Activated naive CD8-positive, alpha-beta T cell treated with anti-CD3 and anti-CD28 coated beads, Interleukin-2, amount 10 ng/mL, durations not matched to agents 7 days and 5 days (primary cell): ENCODE results near the gene TBC1D4. TPM values are rescaled to one million over a fixed set of nuclear protein-coding genes. Genes with fewer than 3 reads are reported as not detected.

ENCODE experiments used
- ATAC-seq: fragments of 150-1000 bp; cut with Tn5 transposase; one replicate; pipeline ENCODE4 v1.10.0; 2021; ENCODE audit warnings: low read depth, moderate library complexity
- POLR2A ChIA-PET: fragments of 350-600 bp; sonication (Branson Sonifier 250); formaldehyde crosslinking; loops from one replicate; lab custom pipeline; 2021; ENCODE audit warnings: antibody characterized with exemption; lab: Charles Lee
- DNase-seq: peaks from one replicate; pipeline ENCODE4 v3.0.0; 2021
- H3K27ac Mint-ChIP-seq: one replicate; pipeline ENCODE4 v1.8.0; 2022; ENCODE audit warnings: mild to moderate bottlenecking, mixed read lengths
- H3K27me3 Mint-ChIP-seq: one replicate; pipeline ENCODE4 v1.8.0; 2022; ENCODE audit warnings: mild to moderate bottlenecking, moderate library complexity, mixed read lengths
- H3K36me3 Mint-ChIP-seq: one replicate; pipeline ENCODE4 v1.8.0; 2021; ENCODE audit warnings: mild to moderate bottlenecking, mixed read lengths
- H3K4me1 Mint-ChIP-seq: one replicate; pipeline ENCODE4 v1.8.0; 2021; ENCODE audit warnings: mixed read lengths
- H3K4me3 Mint-ChIP-seq: one replicate; pipeline ENCODE4 v1.8.0; 2022; ENCODE audit warnings: mild to moderate bottlenecking, moderate library complexity, mixed read lengths
- H3K9me3 Mint-ChIP-seq: one replicate; pipeline ENCODE4 v1.8.0; 2021; ENCODE audit warnings: mixed read lengths
- total RNA-seq, 2 experiments: library from RNA; stranded (reverse); gene quantifications; one replicate each; pipeline ENCODE4 v1.2.3, GENCODE V29; 2021

The TBC1D4 gene
- total RNA-seq, 2 experiments from 2014 or later: 19.4 to 21.0 TPM

DNA sequence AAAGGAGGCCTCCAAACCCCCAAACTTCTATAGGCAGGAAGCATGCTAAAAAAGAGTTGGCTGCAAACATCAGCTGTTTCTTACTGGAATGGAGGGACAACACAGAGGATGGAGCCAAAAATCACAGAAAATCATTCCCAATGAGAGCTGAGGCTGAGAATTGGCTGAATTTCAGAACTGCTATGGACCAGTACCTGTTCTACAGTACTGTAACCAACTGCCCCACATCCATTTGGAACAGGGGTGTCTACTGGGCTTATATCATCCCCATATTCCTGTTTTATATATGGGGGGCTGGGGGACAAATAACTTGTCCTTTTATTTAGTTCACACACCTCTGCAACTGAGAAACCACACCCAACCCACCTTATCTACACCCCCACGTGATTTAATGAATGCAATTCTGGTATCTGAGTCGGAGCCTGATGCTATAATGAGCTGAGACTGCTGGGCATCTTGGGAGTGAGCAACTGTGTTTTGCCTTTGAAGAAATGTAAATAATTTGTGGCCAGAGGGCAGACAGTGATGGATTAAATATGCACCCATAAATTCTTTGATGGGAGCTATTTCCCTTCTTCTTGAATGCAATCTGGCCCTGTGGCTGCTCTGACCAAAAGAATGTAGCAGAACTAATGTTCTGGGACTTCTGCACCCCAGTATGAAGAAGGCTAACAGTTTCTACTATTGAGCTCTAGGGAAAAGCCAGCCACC lies 82.6 kb downstream of the TBC1D4 start:
- Mint-ChIP-seq H3K4me1 (no peaks in the 10 kb centered on the region), H3K4me3 (no peak overlapping the region), H3K9me3 (peaks cover 2% of the 10 kb centered on the region), H3K36me3 (no peaks in the 10 kb centered on the region), H3K27me3 (peaks cover 7% of the 10 kb centered on the region), H3K27ac (no peak overlapping the region)
- ATAC-seq (no peak), DNase-seq (no peak)
- POLR2A ChIA-PET: no interaction called here

DNA sequence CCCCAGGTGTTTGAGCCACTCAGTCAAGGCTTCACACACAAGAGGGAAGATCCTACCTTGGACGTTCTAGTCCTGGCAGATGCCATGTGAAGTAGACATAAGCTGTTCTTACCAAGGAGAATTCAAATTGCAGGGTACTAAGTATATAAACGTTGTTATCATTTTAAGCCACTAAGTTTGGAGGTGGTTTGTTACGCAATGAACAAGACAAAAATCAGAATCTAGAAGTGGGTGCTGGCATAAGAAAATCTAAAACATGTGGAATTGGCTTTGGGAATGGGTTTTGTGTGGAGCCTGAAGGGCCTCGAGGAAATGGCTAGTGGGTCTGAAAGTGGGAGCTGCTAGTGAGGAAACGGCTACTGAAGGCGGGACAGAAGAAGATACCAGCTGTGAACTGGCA lies 83.9 kb downstream of the TBC1D4 start:
- Mint-ChIP-seq H3K27ac (no peak overlapping the region), H3K4me3 (no peak overlapping the region), H3K4me1 (no peaks in the 10 kb centered on the region), H3K27me3 (peaks cover 2% of the 10 kb centered on the region), H3K36me3 (no peaks in the 10 kb centered on the region), H3K9me3 (peaks cover 2% of the 10 kb centered on the region)
- no peak for DNase-seq
- POLR2A ChIA-PET: no interaction called here
- ATAC-seq: no peak

DNA sequence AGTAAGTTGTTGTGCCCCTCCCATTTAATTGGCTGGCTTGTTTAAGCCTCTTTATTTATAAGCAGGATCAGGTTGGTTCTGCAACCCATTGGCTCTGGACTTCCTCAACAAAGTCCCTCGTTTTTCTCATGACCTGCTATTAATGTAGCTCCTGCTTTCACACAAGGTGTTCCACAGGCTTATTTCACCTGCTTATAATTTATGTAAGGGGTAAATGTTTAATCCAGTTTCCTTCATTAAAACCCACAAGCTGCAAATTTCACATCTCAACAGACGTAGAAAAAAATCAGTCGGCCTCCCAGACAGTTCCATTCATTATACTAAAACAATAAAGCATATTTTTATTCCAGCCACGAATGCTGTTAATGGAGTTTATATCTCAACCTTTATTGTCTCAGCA lies 86.1 kb downstream of the TBC1D4 start:
- no peak overlapping the region for H3K4me3 Mint-ChIP-seq
- DNase-seq (no peak), ATAC-seq (no peak)
- H3K4me1 Mint-ChIP-seq: no peaks in the 10 kb centered on the region
- no peak overlapping the region for H3K27ac Mint-ChIP-seq
- peaks cover 2% of the 10 kb centered on the region for H3K27me3 Mint-ChIP-seq
- POLR2A ChIA-PET: no interaction called here
- peaks cover 2% of the 10 kb centered on the region for H3K9me3 Mint-ChIP-seq
- H3K36me3 Mint-ChIP-seq: no peaks in the 10 kb centered on the region

DNA sequence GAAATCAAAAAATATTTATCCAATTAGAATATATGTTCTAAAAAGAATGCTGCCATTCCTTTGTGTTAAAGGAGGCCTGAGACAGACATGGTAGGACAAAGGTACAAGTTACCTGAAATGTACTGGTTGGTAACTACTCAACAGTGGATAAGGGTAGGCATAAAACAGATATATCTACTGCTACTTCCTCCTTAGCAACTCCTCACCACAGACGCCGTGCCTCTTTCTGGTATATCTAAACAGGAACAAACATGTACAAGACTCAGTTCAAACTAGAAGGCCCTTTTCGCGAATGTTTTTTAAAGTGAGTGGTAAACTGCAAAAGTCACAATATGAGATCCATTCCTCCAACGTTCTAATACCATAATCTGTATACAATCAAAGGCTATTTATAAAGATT lies 86.9 kb downstream of the TBC1D4 start:
- Mint-ChIP-seq H3K36me3 (no peaks in the 10 kb centered on the region), H3K4me1 (no peaks in the 10 kb centered on the region), H3K4me3 (no peak overlapping the region), H3K9me3 (peaks cover under 1% of the 10 kb centered on the region), H3K27ac (no peak overlapping the region), H3K27me3 (peaks cover 2% of the 10 kb centered on the region)
- POLR2A ChIA-PET: no interaction called here
- ATAC-seq: no peak
- DNase-seq: no peak

DNA sequence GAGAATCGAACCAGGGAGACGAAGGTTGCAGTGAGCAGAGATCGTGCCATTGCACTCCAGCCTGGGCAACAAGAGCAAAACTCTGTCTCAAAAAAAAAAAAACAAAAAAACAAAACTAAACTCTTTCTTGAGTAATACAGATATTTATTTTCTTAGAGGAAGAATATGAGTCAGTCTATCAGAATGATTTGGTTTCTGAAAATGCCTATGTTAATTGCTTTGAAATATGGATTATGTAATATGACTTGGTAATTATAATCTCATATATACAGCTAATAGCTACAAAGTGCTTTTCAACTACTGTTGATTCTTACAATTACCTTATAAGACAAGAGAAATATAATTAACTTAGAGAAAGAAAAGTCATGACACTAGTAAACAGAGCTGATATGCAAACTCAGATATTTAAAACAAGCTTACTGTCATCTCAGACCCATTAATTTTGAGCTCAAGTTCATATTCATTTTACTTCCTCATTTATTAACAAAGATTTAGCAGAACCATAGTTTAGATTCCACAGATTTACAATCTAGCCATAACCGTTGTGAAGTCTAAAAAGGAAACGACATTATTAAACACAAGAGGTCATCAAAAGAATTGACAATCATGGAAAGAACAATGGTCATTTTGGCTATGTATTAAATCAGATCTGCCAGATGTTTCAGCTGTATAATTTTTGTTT lies 88.0 kb downstream of the TBC1D4 start:
- H3K36me3 Mint-ChIP-seq: no peaks in the 10 kb centered on the region
- no peak for ATAC-seq
- no peak for DNase-seq
- H3K4me3 Mint-ChIP-seq: no peak overlapping the region
- H3K9me3 Mint-ChIP-seq: no peaks in the 10 kb centered on the region
- POLR2A ChIA-PET: no interaction called here
- no peaks in the 10 kb centered on the region for H3K4me1 Mint-ChIP-seq
- no peak overlapping the region for H3K27ac Mint-ChIP-seq
- peaks cover 2% of the 10 kb centered on the region for H3K27me3 Mint-ChIP-seq

DNA sequence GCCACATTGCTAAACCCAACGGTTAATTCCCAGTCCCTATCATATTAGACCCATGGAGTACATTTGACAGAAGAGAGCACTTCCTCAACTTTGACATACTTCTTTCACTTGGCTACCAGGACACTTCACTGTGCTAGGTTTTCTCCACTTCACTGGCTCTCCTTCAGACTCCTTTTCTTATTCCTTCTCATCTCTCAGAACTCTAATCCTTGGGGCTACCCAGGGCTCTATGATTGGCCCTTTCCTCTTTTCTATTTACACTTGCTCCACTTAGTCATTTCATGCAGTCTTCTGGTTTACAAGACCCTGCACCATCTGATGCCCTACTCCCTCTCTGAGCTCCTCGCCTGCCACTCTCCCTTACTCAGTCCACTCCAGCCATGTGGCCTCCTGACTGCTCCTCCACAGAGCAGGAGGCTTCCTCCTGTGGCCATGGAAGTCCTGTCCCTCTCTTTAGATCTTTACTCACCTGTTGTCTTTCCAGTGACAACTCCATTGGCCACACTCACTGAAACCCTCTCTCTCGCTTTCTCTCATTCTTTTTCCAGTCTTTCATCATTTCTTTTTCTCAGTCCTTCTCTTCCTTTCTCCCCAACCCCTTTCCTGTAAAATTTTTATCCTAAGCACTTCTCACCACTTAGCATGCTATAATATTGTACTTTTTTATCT lies 90.4 kb downstream of the TBC1D4 start:
- Mint-ChIP-seq H3K27ac (no peak overlapping the region), H3K9me3 (no peaks in the 10 kb centered on the region), H3K4me1 (no peaks in the 10 kb centered on the region), H3K36me3 (no peaks in the 10 kb centered on the region), H3K4me3 (no peak overlapping the region), H3K27me3 (no peaks in the 10 kb centered on the region)
- DNase-seq (no peak), ATAC-seq (no peak)
- POLR2A ChIA-PET: no interaction called here

DNA sequence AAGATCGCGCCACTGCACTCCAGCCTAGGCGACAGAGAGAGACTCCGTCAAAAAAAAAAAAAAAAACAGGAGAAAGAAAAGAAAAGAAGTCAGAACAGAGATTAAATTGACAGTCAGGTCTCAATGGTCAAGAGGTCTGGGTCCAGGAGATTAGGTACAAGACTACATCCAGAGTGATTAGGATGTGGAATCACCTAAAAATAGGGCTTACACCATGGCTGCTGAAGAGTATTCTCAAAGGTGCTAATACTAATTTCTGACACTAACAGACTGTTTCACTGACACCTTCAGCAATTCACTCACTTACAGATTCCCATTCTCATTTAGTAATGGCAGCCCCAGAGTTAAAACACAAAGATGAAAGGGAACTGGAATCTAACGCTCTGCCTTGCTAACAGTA lies 91.7 kb downstream of the TBC1D4 start:
- Mint-ChIP-seq H3K4me3 (no peak overlapping the region), H3K27ac (no peak overlapping the region), H3K36me3 (no peaks in the 10 kb centered on the region), H3K27me3 (no peaks in the 10 kb centered on the region), H3K9me3 (no peaks in the 10 kb centered on the region), H3K4me1 (no peaks in the 10 kb centered on the region)
- DNase-seq (no peak), ATAC-seq (no peak)
- POLR2A ChIA-PET: no interaction called here

DNA sequence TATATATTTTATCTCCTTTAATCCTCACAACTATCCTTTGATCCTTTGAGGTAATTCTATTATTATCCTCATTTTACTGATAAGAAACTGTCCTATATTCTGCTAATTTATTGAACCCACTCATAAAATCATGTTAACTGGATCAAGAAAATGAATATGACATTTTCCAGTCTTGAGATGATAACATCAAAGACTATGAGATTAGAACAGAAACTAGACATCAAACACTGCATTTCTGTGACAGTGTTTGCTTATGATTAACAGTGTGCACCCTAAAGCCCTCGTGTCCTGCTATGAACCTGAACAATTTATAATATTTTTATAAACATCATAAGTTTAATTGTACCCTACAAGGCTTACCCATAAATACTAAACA lies 96.3 kb downstream of the TBC1D4 start:
- DNase-seq (no peak), ATAC-seq (no peak)
- H3K9me3 Mint-ChIP-seq: no peaks in the 10 kb centered on the region
- H3K4me3 Mint-ChIP-seq: no peak overlapping the region
- no peaks in the 10 kb centered on the region for H3K4me1 Mint-ChIP-seq
- POLR2A ChIA-PET: no interaction called here
- H3K27ac Mint-ChIP-seq: no peak overlapping the region
- no peaks in the 10 kb centered on the region for H3K27me3 Mint-ChIP-seq
- no peaks in the 10 kb centered on the region for H3K36me3 Mint-ChIP-seq

DNA sequence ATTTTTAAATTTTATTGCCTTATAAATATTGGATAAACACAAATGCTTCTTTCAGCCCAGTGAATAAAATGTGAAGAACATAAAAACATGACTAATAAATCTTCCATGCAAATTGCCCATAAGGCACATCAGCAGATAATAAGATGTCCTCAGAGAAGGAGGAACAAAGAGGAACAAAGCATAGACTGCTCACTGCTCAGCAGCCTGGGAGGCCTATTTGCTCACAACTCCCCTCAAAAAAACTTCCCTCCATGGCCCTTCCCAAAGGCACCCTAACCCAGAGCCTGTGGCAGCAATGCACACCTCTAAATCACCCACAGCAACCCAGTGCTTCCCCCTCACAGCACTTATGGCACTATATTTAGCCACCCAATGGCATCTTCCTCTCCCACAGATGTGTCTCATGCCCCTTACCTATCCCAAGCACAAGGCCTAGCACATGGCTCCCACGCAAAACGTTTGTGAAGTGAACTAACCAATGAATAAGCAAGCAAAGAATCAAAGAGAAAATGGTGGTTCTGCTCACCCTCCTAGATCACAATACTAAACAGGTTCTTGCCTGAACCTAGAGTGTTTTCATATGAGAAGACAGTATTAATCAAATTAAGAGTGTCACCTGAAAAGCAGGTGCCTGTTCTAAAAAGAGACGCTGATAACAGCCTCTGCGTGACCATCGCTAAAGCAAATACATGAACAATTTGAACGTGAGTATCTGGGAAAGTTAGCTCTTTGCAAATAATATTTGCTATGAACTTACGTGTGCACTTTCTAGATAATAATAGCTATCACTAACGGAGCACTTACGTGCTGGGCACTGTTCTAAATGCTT lies 96.9 kb downstream of the TBC1D4 start:
- Mint-ChIP-seq H3K9me3 (no peaks in the 10 kb centered on the region), H3K4me1 (no peaks in the 10 kb centered on the region), H3K27me3 (no peaks in the 10 kb centered on the region), H3K36me3 (no peaks in the 10 kb centered on the region), H3K4me3 (no peak overlapping the region), H3K27ac (no peak overlapping the region)
- ATAC-seq: no peak
- POLR2A ChIA-PET: no interaction called here
- no peak for DNase-seq

DNA sequence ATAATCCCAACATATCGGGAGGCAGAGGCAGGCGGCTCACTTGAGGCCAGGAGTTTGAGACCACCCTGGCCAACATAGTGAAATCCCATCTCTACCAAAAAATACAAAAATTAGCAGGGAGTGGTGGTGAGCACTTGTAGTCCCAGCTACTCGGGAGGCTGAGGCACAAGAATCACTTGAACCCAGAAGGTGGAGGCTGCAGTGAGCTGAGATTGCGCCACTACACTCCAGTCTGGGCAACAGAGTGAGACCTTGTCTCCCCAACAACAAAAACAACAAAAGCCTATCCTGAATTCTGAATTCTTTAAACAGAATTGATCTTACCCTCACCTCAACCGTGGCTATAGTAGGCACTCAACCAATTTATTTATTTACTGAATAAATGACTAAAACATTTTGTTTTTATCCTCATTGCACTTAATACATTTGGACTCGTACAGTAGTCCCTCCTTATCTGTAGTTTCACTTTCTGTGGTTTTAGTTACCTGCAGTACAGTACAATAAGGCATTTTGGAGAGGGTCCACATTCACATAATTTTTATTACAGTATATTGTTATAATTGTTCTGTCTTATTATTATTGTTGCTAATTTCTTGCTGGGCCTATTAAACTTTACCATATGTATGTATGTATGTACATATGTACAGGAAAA lies 98.8 kb downstream of the TBC1D4 start:
- ATAC-seq (no peak), DNase-seq (no peak)
- Mint-ChIP-seq H3K4me3 (no peak overlapping the region), H3K27me3 (no peaks in the 10 kb centered on the region), H3K4me1 (no peaks in the 10 kb centered on the region), H3K9me3 (no peaks in the 10 kb centered on the region), H3K27ac (no peak overlapping the region), H3K36me3 (no peaks in the 10 kb centered on the region)
- POLR2A ChIA-PET: no interaction called here

DNA sequence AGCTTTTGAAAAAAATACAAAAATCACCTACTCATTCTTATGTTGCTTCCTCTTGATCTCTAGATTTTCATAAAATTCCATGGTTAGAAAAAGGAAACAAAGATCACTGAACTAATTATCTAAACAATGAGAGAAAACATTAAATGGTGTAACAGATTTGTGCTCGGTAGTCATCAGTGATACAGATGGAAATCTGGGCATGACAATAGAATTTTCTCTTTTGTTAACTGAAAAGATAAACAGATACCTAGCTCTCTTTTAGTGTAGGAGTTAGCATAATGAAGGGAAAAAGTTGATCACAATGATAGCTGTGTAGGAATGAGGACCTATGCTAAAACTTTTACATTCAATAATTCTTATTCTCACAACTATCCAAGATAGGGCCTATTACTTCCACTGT lies 103.7 kb downstream of the TBC1D4 start:
- Mint-ChIP-seq H3K4me1 (no peaks in the 10 kb centered on the region), H3K36me3 (no peaks in the 10 kb centered on the region), H3K27ac (no peak overlapping the region), H3K4me3 (no peak overlapping the region), H3K27me3 (no peaks in the 10 kb centered on the region), H3K9me3 (no peaks in the 10 kb centered on the region)
- POLR2A ChIA-PET: no interaction called here
- DNase-seq (no peak), ATAC-seq (no peak)

DNA sequence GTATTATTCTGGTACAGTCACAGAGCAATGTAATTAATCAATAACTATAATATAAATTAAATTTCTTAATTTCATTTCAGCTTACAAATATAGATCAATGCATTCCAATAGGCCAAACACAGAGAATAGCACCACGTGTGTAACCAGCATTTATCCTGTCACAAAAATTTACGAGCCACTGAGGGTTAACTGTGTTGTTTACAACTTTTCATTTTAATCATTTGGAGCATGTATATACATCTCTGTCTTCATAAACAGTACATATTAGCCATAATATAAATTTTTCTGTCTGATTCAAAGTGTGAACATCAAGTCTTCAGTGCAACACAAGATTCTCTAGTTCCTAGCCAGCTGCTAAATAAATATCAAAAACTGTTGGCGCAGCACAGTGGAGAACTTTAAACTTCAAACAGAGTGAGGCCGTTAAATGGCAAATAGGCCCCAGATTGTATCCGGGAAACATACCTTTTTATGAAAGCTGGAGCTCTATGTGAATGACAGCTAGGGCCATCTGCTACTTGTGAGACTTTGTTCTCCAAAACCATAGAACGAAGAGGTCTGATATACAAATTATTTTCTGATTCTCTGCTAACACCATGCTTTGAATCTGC lies 105.1 kb downstream of the TBC1D4 start:
- DNase-seq: no peak
- no peaks in the 10 kb centered on the region for H3K27me3 Mint-ChIP-seq

DNA sequence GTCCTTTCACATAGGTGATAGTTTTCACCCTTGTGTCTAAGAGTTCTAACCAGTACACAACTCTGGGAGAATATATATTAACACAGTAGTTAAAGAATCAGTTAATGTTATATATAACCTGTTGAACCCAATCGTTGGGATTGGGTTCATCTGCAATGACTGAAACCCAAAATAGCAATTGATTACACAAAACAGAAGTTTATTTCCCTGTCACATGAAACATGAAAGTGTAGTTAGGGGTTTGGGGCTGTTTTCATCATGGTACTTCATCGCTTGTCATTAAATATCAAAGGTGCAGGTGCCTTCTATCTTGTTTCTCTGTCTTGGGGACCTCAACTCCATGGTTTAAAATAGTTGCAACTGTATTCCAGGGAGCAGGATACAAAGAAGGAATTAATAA lies 106.6 kb downstream of the TBC1D4 start:
- no peaks in the 10 kb centered on the region for H3K27me3 Mint-ChIP-seq
- DNase-seq: no peak
- no peaks in the 10 kb centered on the region for H3K36me3 Mint-ChIP-seq
- no peak overlapping the region for H3K27ac Mint-ChIP-seq
- no peaks in the 10 kb centered on the region for H3K9me3 Mint-ChIP-seq
- no peak for ATAC-seq
- H3K4me3 Mint-ChIP-seq: no peak overlapping the region
- H3K4me1 Mint-ChIP-seq: no peaks in the 10 kb centered on the region
- POLR2A ChIA-PET: no interaction called here

More for the DNA sequence above, 105.1 kb downstream of the TBC1D4 start:
- no peaks in the 10 kb centered on the region for H3K4me1 Mint-ChIP-seq
- no peaks in the 10 kb centered on the region for H3K9me3 Mint-ChIP-seq
- no peak overlapping the region for H3K27ac Mint-ChIP-seq
- no peak for ATAC-seq
- no peak overlapping the region for H3K4me3 Mint-ChIP-seq
- POLR2A ChIA-PET: no interaction called here
- H3K36me3 Mint-ChIP-seq: no peaks in the 10 kb centered on the region
